Measurements from ENCODE around the gene HS6ST3.

Gene HS6ST3

DNA sequence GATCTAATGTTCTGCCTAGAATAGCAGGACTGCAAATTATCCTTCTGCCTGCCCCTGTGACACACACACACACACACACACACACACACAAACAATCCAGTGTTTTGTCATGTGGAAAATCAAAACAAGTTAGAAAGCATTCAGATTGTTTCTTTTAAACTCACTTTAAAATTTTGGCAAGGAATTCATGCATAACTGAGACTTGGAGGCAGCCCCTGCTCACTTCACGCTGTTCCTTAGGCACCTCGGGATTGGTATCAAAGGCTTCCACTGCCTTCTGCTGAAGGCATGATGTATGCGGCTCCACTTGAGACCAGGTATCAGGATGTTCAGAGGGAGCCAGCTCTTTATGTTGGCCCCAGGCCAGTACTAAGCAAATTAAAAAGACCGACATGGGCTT lies 745.6 kb downstream of the HS6ST3 start:
- DNase-seq (ENCODE audit: low read depth), result no peak
- no peak overlapping the region for H3K4me3 ChIP-seq (ENCODE audit: control insufficient read depth, low read depth, low read length)
- TF ChIP-seq, protein P1, sequence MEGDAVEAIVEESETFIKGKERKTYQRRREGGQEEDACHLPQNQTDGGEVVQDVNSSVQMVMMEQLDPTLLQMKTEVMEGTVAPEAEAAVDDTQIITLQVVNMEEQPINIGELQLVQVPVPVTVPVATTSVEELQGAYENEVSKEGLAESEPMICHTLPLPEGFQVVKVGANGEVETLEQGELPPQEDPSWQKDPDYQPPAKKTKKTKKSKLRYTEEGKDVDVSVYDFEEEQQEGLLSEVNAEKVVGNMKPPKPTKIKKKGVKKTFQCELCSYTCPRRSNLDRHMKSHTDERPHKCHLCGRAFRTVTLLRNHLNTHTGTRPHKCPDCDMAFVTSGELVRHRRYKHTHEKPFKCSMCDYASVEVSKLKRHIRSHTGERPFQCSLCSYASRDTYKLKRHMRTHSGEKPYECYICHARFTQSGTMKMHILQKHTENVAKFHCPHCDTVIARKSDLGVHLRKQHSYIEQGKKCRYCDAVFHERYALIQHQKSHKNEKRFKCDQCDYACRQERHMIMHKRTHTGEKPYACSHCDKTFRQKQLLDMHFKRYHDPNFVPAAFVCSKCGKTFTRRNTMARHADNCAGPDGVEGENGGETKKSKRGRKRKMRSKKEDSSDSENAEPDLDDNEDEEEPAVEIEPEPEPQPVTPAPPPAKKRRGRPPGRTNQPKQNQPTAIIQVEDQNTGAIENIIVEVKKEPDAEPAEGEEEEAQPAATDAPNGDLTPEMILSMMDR (IDR thresholded peaks at IDR 0.05; ENCODE audit: control insufficient read depth, insufficient read depth, low read depth, low read length, missing control alignments), result no peak

DNA sequence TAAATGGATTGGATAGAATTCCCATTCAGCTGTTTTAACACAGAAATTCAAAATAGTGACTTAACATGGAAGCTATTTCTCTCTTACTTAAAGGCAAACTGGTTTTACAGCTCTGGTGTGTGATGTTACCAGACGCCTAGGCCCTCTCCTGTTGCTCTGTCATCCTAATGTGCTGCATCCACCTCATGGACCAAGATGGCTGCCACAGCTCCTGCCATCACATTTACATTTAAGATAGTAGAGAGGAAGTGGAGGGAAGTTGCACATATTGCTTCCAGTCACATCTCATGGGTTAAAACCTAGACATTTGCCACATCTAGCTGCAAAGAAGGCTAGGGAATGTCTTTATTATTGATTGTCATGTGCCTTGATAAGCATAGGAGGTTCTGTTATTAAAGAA lies 746.8 kb downstream of the HS6ST3 start:
- no peak for DNase-seq (ENCODE audit: low read depth)
- no peak overlapping the region for H3K4me3 ChIP-seq (ENCODE audit: control insufficient read depth, low read depth, low read length)
- TF ChIP-seq, protein P1 (IDR thresholded peaks at IDR 0.05; ENCODE audit: control insufficient read depth, insufficient read depth, low read depth, low read length, missing control alignments), result no peak

DNA sequence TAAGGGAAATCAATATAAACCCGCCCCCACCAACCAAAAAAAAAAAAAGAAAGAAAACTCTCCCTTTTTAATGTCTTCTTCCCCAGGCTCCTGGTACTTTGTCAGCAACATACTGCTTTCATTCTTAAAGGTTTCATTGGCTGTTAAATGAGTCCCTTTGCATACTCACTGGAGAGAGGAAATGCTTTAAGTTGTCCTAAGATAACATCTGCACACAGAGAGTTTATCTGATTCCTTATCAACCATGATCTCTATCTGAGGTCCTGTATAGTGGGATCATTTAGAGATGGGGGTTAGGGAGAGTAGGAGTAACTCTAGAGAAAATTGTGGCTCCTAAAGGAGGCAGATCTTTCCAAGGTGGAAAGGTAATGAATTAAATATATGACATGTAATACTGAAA lies 747.9 kb downstream of the HS6ST3 start:
- no peak overlapping the region for H3K4me3 ChIP-seq (ENCODE audit: control insufficient read depth, low read depth, low read length)
- no peak for DNase-seq (ENCODE audit: low read depth)
- TF ChIP-seq, protein P1 (IDR thresholded peaks at IDR 0.05; ENCODE audit: control insufficient read depth, insufficient read depth, low read depth, low read length, missing control alignments), result no peak

DNA sequence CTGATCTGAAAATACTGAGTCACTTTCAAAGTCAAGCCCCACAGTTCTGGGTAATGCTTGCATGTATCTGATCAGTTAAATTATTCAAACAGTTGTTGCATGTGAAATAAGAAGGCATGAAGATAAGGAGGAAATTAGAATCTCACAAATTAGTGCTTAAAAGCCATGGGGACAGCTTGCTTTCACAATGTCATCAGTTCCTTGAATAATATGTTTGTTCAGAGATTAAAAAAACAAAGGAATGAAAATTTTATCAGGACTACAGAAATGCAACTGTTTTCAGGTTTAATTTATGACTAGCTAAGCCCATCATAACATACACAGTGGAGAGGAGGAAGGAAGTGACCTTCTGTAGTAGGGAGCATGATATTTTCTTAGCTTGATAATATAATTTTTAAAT lies 754.3 kb downstream of the HS6ST3 start:
- no peak overlapping the region for H3K4me3 ChIP-seq (ENCODE audit: control insufficient read depth, low read depth, low read length)
- TF ChIP-seq, protein P1 (IDR thresholded peaks at IDR 0.05; ENCODE audit: control insufficient read depth, insufficient read depth, low read depth, low read length, missing control alignments), result no peak
- DNase-seq (ENCODE audit: low read depth), result no peak

DNA sequence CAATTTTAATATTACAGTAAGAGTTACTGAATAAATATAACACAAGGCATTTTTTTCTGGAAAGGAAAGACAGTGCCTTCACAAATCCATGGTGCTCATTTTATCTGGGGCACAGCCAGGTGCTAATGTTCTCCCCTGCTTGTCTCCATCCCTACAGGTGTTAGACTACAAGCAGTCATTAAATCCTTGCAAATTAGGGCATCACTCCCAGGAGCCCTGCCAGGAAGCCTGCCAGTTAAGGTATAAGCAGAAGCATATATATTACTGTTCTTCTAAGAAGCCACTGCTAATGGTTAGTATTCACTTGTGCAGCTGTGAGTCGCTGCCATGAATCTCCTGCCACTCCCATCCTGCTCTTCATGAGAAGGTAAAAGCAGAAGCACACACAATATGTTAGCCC lies 754.7 kb downstream of the HS6ST3 start:
- no peak for DNase-seq (ENCODE audit: low read depth)
- TF ChIP-seq, protein P1 (IDR thresholded peaks at IDR 0.05; ENCODE audit: control insufficient read depth, insufficient read depth, low read depth, low read length, missing control alignments), result no peak
- H3K4me3 ChIP-seq (ENCODE audit: control insufficient read depth, low read depth, low read length), result no peak overlapping the region

DNA sequence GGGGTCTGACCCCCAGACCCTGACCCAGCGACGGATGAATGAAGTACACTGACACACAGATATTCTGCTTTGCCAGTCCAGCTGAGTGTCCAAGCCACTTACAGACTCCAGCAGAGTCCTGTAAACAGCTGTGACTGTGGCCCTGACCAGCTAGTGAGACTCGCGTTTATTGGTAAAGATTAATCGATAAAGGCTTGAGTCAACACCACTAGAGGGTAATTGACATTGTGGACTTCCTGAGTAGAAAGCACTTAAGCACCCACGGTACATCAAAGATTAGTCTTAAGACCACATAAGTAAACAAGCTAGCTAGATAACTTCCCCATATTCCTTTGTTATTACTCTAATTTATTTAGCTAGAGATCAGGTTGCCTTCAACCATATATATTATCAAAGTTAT lies 758.4 kb downstream of the HS6ST3 start:
- DNase-seq (ENCODE audit: low read depth), result no peak

More for the DNA sequence above, 758.4 kb downstream of the HS6ST3 start:
- no peak overlapping the region for H3K4me3 ChIP-seq (ENCODE audit: control insufficient read depth, low read depth, low read length)
- TF ChIP-seq, protein P1 (IDR thresholded peaks at IDR 0.05; ENCODE audit: control insufficient read depth, insufficient read depth, low read depth, low read length, missing control alignments), result no peak
